ENCODE data around the gene NELFA. TPM values are rescaled to one million over a fixed set of nuclear protein-coding genes. Genes with fewer than 3 reads are reported as not detected.

The NELFA gene
- total RNA-seq, 1 donor from 2014 or later = 39.6 TPM

DNA sequence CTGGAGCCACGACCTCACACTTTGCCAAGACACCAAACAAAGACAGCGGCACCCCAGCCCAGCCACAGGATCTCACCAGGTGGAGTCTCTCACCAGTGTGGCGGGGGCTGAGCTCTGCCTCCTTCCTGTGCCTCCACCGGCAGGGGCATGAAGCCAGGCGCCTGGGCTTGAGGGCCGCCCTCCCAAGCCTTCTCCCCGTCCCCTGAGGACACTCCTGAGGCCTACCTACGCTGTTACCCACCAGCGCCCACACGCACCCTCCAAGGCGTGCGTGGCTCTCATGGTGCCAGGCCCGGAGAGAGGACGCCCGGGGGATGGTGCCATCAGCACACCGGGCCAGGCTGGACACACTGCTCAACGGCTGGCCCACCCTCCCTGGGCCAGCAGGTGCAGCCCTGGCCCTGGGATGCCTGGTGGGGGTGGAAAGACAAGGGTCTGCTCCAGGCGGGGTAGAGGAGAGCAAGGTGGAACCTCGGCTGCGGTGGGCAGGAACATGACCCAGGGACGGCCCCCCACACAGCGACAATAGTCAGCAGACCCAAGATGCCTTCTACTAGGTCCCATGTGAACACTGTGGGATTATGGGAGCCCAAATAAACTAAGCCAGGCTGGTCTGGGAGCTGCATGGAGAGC, 22.1 kb downstream of the NELFA start:
- TF ChIP-seq, protein P1, sequence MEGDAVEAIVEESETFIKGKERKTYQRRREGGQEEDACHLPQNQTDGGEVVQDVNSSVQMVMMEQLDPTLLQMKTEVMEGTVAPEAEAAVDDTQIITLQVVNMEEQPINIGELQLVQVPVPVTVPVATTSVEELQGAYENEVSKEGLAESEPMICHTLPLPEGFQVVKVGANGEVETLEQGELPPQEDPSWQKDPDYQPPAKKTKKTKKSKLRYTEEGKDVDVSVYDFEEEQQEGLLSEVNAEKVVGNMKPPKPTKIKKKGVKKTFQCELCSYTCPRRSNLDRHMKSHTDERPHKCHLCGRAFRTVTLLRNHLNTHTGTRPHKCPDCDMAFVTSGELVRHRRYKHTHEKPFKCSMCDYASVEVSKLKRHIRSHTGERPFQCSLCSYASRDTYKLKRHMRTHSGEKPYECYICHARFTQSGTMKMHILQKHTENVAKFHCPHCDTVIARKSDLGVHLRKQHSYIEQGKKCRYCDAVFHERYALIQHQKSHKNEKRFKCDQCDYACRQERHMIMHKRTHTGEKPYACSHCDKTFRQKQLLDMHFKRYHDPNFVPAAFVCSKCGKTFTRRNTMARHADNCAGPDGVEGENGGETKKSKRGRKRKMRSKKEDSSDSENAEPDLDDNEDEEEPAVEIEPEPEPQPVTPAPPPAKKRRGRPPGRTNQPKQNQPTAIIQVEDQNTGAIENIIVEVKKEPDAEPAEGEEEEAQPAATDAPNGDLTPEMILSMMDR (IDR thresholded peaks at IDR 0.05; ENCODE audit: partially characterized antibody, unreplicated experiment) = no peak
- Mint-ChIP-seq H3K27ac (ENCODE audit: unreplicated experiment) (no peak overlapping the region), H3K27me3 (ENCODE audit: unreplicated experiment) (peaks cover 5% of the 10 kb centered on the region), H3K4me3 (ENCODE audit: unreplicated experiment) (no peak overlapping the region), H3K36me3 (ENCODE audit: unreplicated experiment) (no peaks in the 10 kb centered on the region), H3K4me1 (ENCODE audit: low read depth, unreplicated experiment) (no peaks in the 10 kb centered on the region), H3K9me3 (ENCODE audit: unreplicated experiment) (peaks cover 5% of the 10 kb centered on the region)
- DNase-seq = no peak

DNA sequence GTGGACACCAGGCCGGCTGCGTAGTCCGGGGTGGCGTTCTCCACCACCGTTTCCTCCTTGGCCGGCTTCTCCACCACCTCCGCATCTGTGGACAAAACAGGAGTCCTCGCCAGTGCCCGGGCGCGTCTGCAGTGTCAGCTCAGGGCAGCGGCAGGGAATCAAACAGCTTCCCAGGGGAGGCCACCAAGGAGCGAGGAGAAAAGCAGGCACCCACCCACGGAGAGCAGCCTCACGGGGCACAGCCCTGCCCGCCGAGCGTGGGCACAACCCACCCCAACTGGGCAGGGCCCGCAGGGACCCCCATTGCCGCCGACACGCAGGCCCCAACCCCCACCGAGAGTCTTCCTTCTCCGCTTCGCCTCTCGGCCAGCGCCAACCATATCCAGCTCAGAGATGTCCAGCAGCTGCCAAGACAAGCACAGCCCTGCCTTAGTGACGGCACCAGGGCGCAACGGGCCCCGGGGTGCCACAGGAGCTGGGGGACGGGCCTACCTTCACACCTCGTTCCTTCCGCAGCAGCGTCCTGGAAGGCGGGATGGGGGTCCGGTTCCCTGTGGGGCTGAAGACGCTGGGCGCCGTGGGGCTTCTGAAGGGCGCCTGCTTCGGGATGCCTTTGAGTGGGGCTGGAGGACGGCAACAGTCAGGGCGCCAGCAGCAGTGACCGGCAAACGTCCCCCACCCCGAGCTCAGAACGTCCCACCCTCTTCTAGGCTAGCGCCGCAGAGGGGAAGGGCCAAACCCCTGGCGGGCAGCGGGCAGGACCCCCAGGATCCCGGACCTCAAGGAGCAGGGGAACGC, 22.8 kb downstream of the NELFA start:
- Mint-ChIP-seq H3K27me3 (ENCODE audit: unreplicated experiment) (peaks cover 3% of the 10 kb centered on the region), H3K36me3 (ENCODE audit: unreplicated experiment) (no peaks in the 10 kb centered on the region), H3K9me3 (ENCODE audit: unreplicated experiment) (peaks cover 5% of the 10 kb centered on the region), H3K27ac (ENCODE audit: unreplicated experiment) (no peak overlapping the region), H3K4me1 (ENCODE audit: low read depth, unreplicated experiment) (no peaks in the 10 kb centered on the region), H3K4me3 (ENCODE audit: unreplicated experiment) (no peak overlapping the region)
- DNase-seq = no peak
- TF ChIP-seq, protein P1 (IDR thresholded peaks at IDR 0.05; ENCODE audit: partially characterized antibody, unreplicated experiment) = no peak

DNA sequence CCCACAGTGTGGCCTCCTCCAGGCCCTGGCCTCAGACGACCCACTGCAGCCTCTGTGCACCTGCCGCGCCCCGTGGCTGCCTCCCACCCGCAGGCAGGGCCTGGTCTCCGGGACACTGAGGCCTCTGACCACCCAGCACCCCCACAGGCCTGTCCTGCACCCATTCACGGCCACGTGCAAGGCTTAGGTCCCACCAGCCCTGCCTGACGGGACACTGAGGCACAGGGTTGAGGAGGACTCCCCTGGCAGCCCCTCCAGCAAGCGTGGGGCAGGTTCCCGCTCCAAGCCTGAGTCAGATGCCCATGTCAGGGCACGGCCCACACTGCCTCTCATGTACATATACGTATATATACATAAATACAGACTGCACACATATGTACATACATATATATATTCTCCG, 23.5 kb downstream of the NELFA start:
- no peaks in the 10 kb centered on the region for H3K36me3 Mint-ChIP-seq (ENCODE audit: unreplicated experiment)
- TF ChIP-seq, protein P1 (IDR thresholded peaks at IDR 0.05; ENCODE audit: partially characterized antibody, unreplicated experiment) = no peak
- H3K27ac Mint-ChIP-seq (ENCODE audit: unreplicated experiment) = no peak overlapping the region
- H3K9me3 Mint-ChIP-seq (ENCODE audit: unreplicated experiment) = peaks cover 7% of the 10 kb centered on the region
- H3K27me3 Mint-ChIP-seq (ENCODE audit: unreplicated experiment) = peaks cover 2% of the 10 kb centered on the region
- no peak for DNase-seq
- no peaks in the 10 kb centered on the region for H3K4me1 Mint-ChIP-seq (ENCODE audit: low read depth, unreplicated experiment)
- no peak overlapping the region for H3K4me3 Mint-ChIP-seq (ENCODE audit: unreplicated experiment)

DNA sequence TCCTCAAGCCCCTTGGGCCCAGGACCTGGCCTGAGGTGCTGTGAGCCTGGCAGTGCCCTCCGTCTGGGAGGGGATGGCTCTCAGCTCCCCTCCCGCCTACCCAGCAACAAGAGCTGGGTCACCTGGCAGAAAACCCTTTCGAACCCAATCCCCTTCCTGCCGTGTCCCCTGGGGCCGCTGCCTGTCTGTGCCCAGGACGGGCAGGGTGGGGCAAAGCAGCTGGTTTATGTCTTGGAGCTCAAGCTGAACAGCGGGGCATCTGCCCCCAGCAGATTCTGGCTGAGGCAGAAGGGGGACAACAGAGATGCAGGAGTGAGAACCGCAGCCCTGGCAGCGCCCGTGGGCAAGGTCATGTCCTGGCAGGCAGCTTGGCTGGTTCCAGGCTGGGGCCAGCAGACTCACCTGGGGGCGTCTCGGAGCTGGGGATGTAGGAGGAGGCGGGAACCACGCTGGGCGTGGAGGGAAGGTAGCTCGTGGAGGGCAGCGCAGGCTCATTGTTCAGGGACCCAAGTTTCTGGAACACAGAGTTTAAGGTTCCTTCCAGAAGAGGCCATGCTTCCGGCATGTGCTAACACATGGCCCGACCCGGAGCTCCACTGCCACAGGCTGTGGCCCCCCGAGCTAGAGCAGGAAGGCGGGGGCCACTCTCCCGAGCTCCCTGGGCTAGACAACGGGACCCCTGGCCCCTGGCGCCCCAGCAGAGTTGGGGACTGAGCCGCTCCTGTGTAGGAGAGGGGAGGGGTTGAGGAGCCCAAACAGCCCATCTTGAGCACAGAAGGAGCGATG, 24.2 kb downstream of the NELFA start:
- TF ChIP-seq, protein P1 (IDR thresholded peaks at IDR 0.05; ENCODE audit: partially characterized antibody, unreplicated experiment) = no peak

More for the DNA sequence above, 24.2 kb downstream of the NELFA start:
- no peak for DNase-seq
- Mint-ChIP-seq H3K9me3 (ENCODE audit: unreplicated experiment) (peaks cover 7% of the 10 kb centered on the region), H3K36me3 (ENCODE audit: unreplicated experiment) (no peaks in the 10 kb centered on the region), H3K27ac (ENCODE audit: unreplicated experiment) (no peak overlapping the region), H3K4me3 (ENCODE audit: unreplicated experiment) (no peak overlapping the region), H3K4me1 (ENCODE audit: low read depth, unreplicated experiment) (no peaks in the 10 kb centered on the region), H3K27me3 (ENCODE audit: unreplicated experiment) (peaks cover 4% of the 10 kb centered on the region)

All from glutamatergic neuron (in vitro differentiated cells).